Progenitor cell of endocrine pancreas (in vitro differentiated cells): ENCODE results near the gene WFIKKN1. TPM values are rescaled to one million over a fixed set of nuclear protein-coding genes. Genes with fewer than 3 reads are reported as not detected.

Source experiments
- DNase-seq: peaks from one replicate; pipeline ENCODE4 v3.0.0; 2021; ENCODE audit warnings: low spot score; ENCODE audit not compliant: unreplicated experiment
- H3K27ac Mint-ChIP-seq: 2 replicates; pipeline ENCODE4 v1.8.0; 2021; ENCODE audit warnings: mild to moderate bottlenecking, moderate library complexity, mixed read lengths
- H3K27me3 Mint-ChIP-seq: 2 replicates; pipeline ENCODE4 v1.8.0; 2021; ENCODE audit warnings: mixed read lengths
- H3K36me3 Mint-ChIP-seq: 2 replicates; pipeline ENCODE4 v1.8.0; 2022; ENCODE audit warnings: mixed read lengths; ENCODE audit not compliant: insufficient read depth
- H3K4me1 Mint-ChIP-seq: 2 replicates; pipeline ENCODE4 v1.8.0; 2021; ENCODE audit warnings: low read depth, mixed read lengths
- H3K4me3 Mint-ChIP-seq: 2 replicates; pipeline ENCODE4 v1.8.0; 2021; ENCODE audit warnings: low read depth, mild to moderate bottlenecking, moderate library complexity, mixed read lengths
- H3K9me3 Mint-ChIP-seq: 2 replicates; pipeline ENCODE4 v1.8.0; 2021; ENCODE audit warnings: low read depth, mixed read lengths
- CTCF ChIP-seq: fragments of 200-600 bp; sonication (generic); IDR thresholded peaks from one replicate; pipeline ENCODE4 v1.5.0; 2021; ENCODE audit warnings: antibody characterized with exemption, mild to moderate bottlenecking; ENCODE audit not compliant: unreplicated experiment
- total RNA-seq: library from RNA; stranded (reverse); gene quantifications from 2 replicates; pipeline ENCODE4 v1.2.1, GENCODE V29; 2021

WFIKKN1 gene
- total RNA-seq, 1 donor from 2014 or later, result 42.8 TPM

- DNase-seq, result no peak
- Mint-ChIP-seq H3K4me1 (peaks cover 5% of the 10 kb centered on the region), H3K9me3 (no peaks in the 10 kb centered on the region), H3K27ac (no peak overlapping the region), H3K27me3 (peaks cover 4% of the 10 kb centered on the region), H3K4me3 (no peak overlapping the region), H3K36me3 (no peaks in the 10 kb centered on the region)
- no peak for TF ChIP-seq CTCF
Observed at GRCh38 chr16:676565-676902, 45.7 kb downstream of the WFIKKN1 start.

GRCh38 chr16:676913-677312 is 46.1 kb downstream of the WFIKKN1 start:
- Mint-ChIP-seq H3K36me3 (peaks cover 3% of the 10 kb centered on the region), H3K9me3 (no peaks in the 10 kb centered on the region), H3K4me1 (peaks cover 6% of the 10 kb centered on the region), H3K4me3 (no peak overlapping the region), H3K27me3 (peaks cover 4% of the 10 kb centered on the region), H3K27ac (no peak overlapping the region)
- no peak for DNase-seq
- TF ChIP-seq CTCF, result no peak

DNA sequence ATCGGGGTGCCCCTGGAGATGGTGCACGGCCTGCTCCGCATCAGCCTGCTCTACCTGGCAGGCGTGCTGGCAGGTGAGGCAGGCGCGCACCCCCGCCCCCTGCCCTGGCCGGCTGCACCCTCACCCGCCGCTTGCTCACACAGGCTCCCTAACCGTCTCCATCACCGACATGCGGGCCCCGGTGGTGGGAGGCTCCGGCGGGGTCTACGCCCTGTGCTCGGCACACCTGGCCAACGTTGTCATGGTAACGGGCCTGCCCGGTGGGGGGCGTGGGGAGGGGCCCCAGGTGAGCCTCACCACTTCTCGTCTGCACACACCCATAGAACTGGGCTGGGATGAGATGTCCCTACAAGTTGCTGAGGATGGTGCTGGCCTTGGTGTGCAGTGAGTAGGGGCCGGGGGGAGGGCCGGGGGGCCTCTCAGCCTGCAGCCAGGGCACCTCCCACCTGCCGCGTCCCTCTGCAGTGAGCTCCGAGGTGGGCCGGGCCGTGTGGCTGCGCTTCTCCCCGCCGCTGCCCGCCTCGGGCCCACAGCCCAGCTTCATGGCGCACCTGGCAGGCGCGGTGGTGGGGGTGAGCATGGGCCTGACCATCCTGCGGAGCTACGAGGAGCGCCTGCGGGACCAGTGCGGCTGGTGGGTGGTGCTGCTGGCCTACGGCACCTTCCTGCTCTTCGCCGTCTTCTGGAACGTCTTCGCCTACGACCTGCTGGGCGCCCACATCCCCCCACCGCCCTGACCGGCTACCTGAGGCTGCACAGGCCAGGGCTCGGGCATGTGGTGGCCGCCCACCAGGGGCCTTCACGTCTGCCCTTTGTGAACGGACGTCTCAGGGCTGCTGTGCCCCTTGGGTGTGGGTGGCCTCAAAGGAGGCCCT is 46.8 kb downstream of the WFIKKN1 start:
- Mint-ChIP-seq H3K27me3 (peaks cover 4% of the 10 kb centered on the region), H3K4me1 (peaks cover 8% of the 10 kb centered on the region), H3K36me3 (peaks cover 6% of the 10 kb centered on the region), H3K9me3 (no peaks in the 10 kb centered on the region), H3K27ac (no peak overlapping the region), H3K4me3 (no peak overlapping the region)
- no peak for TF ChIP-seq CTCF
- DNase-seq, result no peak

DNA sequence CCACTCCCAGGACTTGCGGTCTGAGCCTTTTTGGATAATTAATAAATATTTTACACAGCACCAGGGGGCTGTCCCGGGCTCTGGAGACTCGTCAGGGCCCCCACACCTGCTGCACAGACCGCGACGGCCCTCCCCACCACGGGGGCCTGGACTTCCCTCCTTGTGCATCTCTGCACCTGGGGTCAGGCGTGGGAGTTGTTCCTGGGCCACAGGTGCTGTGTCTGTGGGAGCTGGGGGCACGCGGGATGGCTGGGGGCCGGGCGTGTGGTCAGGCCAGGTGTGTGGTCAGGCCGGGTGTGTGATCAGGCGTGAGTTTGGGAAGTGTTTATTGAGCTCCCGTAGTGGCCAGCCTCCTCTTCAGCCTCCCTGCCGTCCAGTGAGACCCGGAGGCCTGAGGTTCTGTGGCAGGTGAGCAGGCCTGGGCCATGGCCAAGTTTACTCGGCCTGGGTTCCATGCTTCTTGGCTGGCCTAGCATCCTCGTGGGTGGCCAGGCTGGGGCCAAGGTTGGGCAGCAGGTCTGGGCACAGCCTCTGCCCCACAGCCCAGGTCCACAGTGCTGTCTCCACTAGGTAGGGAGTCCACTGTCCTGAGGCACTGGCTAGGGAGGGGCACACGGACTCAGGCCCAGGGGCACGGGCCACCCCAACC is 47.5 kb downstream of the WFIKKN1 start:
- no peak overlapping the region for H3K4me3 Mint-ChIP-seq
- peaks cover 7% of the 10 kb centered on the region for H3K36me3 Mint-ChIP-seq
- DNase-seq, result no peak
- TF ChIP-seq CTCF, result no peak
- no peaks in the 10 kb centered on the region for H3K9me3 Mint-ChIP-seq
- no peak overlapping the region for H3K27ac Mint-ChIP-seq
- H3K4me1 Mint-ChIP-seq, result peaks cover 10% of the 10 kb centered on the region
- peaks cover 4% of the 10 kb centered on the region for H3K27me3 Mint-ChIP-seq

DNA sequence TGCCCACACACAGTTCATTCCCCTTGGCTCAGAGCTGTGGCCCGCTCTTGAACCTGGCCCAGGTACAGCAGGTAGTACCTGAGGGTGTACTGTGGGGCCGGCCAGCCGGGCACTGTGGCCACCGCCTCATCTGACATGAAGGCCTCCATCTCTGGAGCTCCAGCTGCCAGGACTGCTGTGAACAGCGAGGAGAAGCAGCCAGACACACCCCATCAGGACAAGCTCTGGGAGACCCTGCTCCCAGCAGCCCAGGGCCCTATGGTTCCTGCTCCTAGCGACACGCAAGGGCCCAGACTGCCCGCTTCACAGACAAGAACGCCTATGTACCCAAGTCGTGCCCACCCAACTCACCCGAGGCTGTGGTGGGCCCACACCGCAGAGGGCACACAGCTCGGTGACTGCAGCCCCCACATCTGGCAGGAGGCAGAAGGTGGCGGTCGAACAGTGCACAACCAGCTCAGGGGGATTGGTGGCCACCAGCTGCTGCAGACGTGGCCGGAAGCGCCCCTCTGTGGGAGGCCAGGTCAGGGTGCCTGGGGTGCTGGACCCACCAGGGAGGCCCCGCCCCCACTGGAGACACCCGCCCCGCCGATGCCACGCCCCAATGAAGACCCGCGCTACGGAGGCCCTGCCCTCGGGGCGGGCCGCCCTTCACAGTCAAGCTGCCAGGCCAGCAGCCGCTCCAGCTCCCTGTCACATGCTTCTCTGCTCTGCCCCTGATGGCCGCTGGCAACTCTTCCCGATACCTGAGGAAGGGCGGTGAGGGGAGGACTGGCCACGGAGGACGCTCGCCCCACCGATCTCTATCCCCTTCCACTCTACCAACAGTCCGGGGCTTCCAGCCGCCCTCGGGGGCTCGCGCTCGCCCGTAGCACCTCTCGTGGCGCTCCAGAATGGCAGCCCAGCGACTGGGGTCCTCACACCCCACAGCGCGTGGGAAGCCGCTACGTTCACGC is 48.4 kb downstream of the WFIKKN1 start:
- peak overlapping the region; percentile 61 for H3K4me3 Mint-ChIP-seq
- no peaks in the 10 kb centered on the region for H3K9me3 Mint-ChIP-seq
- DNase-seq, result peak; percentile 53
- H3K27me3 Mint-ChIP-seq, result peaks cover 4% of the 10 kb centered on the region
- H3K36me3 Mint-ChIP-seq, result peaks cover 7% of the 10 kb centered on the region
- H3K27ac Mint-ChIP-seq, result peak overlapping the region; percentile 59
- H3K4me1 Mint-ChIP-seq, result peaks cover 10% of the 10 kb centered on the region
- TF ChIP-seq CTCF, result no peak
